Activated T-helper 2 cell treated with anti-CD3 and anti-CD28 coated beads, Interferon-gamma antibody, Interleukin-2, Interleukin-4, amounts not matched to agents 10 μg/mL and 5 μg/mL and 100 μg/mL, durations not matched to agents 14 hours and 24 hours and 36 hours (primary cell): ENCODE results near the gene MUC5AC. TPM values are rescaled to one million over a fixed set of nuclear protein-coding genes. Genes with fewer than 3 reads are reported as not detected.
"Not testable (repeated sequence)": the region's sequence is repeated elsewhere in the genome, so short reads cannot be mapped to it uniquely, and the experiment has no call there.

Source experiments
- DNase-seq: peaks from one replicate; pipeline ENCODE4 v3.0.0; 2021; ENCODE audit warnings: low spot score
- H3K27ac Mint-ChIP-seq: one replicate; pipeline ENCODE4 v1.8.0; 2021; ENCODE audit warnings: mixed read lengths
- H3K27me3 Mint-ChIP-seq: one replicate; pipeline ENCODE4 v1.8.0; 2021; ENCODE audit warnings: low read depth, mixed read lengths
- H3K36me3 Mint-ChIP-seq: one replicate; pipeline ENCODE4 v1.8.0; 2021; ENCODE audit warnings: low read depth, mixed read lengths
- H3K4me1 Mint-ChIP-seq: one replicate; pipeline ENCODE4 v1.8.0; 2021; ENCODE audit warnings: low read depth, mixed read lengths
- H3K4me3 Mint-ChIP-seq: one replicate; pipeline ENCODE4 v1.8.0; 2021; ENCODE audit warnings: low read depth, mild to moderate bottlenecking, moderate library complexity, mixed read lengths
- H3K9me3 Mint-ChIP-seq: one replicate; pipeline ENCODE4 v1.8.0; 2021; ENCODE audit warnings: mixed read lengths
- intact Hi-C: fragments of 100-400 bp; cut with micrococcal nuclease; formaldehyde crosslinking; loops from one replicate; pipeline ENCODE4 v1.15.1; 2023
- total RNA-seq: library from RNA; stranded (reverse); gene quantifications from 2 replicates; pipeline ENCODE4 v1.2.3, GENCODE V29; 2022

Gene MUC5AC
- total RNA-seq, 1 donor from 2014 or later: not detected

DNA sequence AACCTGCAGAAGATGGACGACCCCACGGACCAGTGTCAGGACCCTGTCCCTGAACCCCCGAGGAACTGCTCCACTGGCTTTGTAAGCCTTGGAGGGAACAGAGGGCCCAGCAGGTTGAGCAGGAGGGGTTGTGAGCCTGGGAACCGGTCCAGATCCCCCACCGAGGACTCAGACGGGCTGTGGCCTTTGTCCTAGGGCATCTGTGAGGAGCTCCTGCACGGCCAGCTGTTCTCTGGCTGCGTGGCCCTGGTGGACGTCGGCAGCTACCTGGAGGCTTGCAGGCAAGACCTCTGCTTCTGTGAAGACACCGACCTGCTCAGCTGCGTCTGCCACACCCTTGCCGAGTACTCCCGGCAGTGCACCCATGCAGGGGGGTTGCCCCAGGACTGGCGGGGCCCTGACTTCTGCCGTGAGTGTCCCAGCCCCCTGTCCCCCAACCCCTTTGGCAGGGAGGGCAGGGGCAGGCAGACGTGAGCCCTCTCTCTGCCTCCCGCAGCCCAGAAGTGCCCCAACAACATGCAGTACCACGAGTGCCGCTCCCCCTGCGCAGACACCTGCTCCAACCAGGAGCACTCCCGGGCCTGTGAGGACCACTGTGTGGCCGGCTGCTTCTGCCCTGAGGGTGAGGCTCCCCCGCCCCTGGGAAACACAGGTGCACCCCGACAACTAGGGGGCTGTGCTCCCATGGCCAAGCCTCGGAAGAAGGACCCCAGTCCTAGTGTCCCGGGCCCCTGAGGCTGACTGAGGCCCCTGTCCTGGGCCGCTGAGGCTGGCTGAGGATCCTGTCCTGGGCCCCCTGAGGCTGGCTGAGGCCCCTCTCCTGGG is 6.4 kb downstream of the MUC5AC start:
- Mint-ChIP-seq H3K27me3 (no peaks in the 10 kb centered on the region), H3K4me1 (no peaks in the 10 kb centered on the region), H3K9me3 (no peaks in the 10 kb centered on the region), H3K36me3 (no peaks in the 10 kb centered on the region), H3K4me3 (no peak overlapping the region), H3K27ac (no peak overlapping the region)
- DNase-seq: no peak
- intact Hi-C loops: no loop called here

DNA sequence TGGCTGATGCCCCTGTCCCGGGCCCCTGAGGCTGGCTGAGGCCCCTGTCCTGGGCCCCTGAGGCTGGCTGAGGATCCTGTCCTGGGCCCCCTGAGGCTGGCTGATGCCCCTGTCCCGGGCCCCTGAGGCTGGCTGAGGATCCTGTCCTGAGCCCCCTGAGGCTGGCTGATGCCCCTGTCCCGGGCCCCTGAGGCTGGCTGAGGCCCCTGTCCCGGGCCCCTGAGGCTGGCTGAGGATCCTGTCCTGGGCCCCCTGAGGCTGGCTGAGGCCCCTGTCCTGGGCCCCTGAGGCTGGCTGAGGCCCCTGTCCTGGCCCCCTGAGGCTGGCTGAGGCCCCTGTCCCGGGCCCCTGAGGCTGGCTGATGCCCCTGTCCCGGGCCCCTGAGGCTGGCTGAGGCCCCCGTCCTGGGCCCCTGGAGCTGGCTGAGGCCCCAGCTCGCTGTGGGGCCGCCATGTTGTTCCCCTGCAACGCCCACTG is 7.1 kb downstream of the MUC5AC start:
- H3K4me3 Mint-ChIP-seq, H3K9me3 Mint-ChIP-seq, H3K4me1 Mint-ChIP-seq, H3K27me3 Mint-ChIP-seq, H3K36me3 Mint-ChIP-seq, H3K27ac Mint-ChIP-seq, intact Hi-C loops, DNase-seq: not testable (repeated sequence)

GRCh38 chr11:1165256-1166041 is 7.7 kb downstream of the MUC5AC start:
- Mint-ChIP-seq H3K36me3 (no peaks in the 10 kb centered on the region), H3K27me3 (no peaks in the 10 kb centered on the region), H3K4me1 (no peaks in the 10 kb centered on the region), H3K9me3 (peaks cover 11% of the 10 kb centered on the region), H3K27ac (no peak overlapping the region), H3K4me3 (no peak overlapping the region)
- intact Hi-C loops: no loop called here
- DNase-seq: no peak

- H3K36me3 Mint-ChIP-seq: peaks cover 7% of the 10 kb centered on the region
- H3K9me3 Mint-ChIP-seq: peaks cover 27% of the 10 kb centered on the region
- no peak overlapping the region for H3K27ac Mint-ChIP-seq
- no peak overlapping the region for H3K4me3 Mint-ChIP-seq
- intact Hi-C loops: no loop called here
- DNase-seq: no peak
- H3K27me3 Mint-ChIP-seq: no peaks in the 10 kb centered on the region
- H3K4me1 Mint-ChIP-seq: no peaks in the 10 kb centered on the region
Observed at GRCh38 chr11:1167256-1167655, 9.5 kb downstream of the MUC5AC start.

- no peak overlapping the region for H3K27ac Mint-ChIP-seq
- no peak for DNase-seq
- H3K4me3 Mint-ChIP-seq: no peak overlapping the region
- H3K36me3 Mint-ChIP-seq: peaks cover 7% of the 10 kb centered on the region
- H3K9me3 Mint-ChIP-seq: peaks cover 27% of the 10 kb centered on the region
- intact Hi-C loops: no loop called here
- no peaks in the 10 kb centered on the region for H3K27me3 Mint-ChIP-seq
- no peaks in the 10 kb centered on the region for H3K4me1 Mint-ChIP-seq
Observed at GRCh38 chr11:1167751-1168231, 10.0 kb downstream of the MUC5AC start.

DNA sequence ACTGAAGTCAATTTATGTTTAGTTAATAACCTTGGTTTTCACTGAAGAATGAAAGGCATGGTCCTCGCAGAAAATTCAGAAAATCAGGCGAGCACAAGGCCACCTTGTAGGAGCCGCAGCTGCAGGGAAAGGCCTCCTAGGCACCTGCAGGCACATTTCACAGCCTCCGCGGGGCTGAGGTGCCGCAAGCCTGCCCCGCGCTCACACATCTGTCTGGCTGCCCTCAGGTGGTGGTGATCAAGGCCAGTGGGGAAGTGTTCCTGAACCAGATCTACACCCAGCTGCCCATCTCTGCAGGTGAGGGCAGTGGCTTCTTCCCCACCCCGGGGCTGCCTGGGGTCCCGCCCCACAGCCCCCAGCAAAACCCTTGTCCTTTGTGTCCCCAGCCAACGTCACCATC is 10.5 kb downstream of the MUC5AC start:
- no peak overlapping the region for H3K4me3 Mint-ChIP-seq
- DNase-seq: no peak
- H3K36me3 Mint-ChIP-seq: peaks cover 7% of the 10 kb centered on the region
- intact Hi-C loops: no loop called here
- H3K4me1 Mint-ChIP-seq: no peaks in the 10 kb centered on the region
- peaks cover 27% of the 10 kb centered on the region for H3K9me3 Mint-ChIP-seq
- H3K27me3 Mint-ChIP-seq: no peaks in the 10 kb centered on the region
- no peak overlapping the region for H3K27ac Mint-ChIP-seq

GRCh38 chr11:1168721-1169161 is 11.0 kb downstream of the MUC5AC start:
- no peaks in the 10 kb centered on the region for H3K27me3 Mint-ChIP-seq
- intact Hi-C loops: no loop called here
- peaks cover 7% of the 10 kb centered on the region for H3K36me3 Mint-ChIP-seq

GRCh38 chr11:1171223-1171984 is 13.7 kb downstream of the MUC5AC start:
- Mint-ChIP-seq H3K36me3 (peaks cover 7% of the 10 kb centered on the region), H3K27me3 (no peaks in the 10 kb centered on the region), H3K4me3 (no peak overlapping the region), H3K27ac (no peak overlapping the region), H3K9me3 (peaks cover 36% of the 10 kb centered on the region), H3K4me1 (no peaks in the 10 kb centered on the region)
- intact Hi-C loops: no loop called here
- no peak for DNase-seq

More at GRCh38 chr11:1168721-1169161, 11.0 kb downstream of the MUC5AC start:
- Mint-ChIP-seq H3K4me3 (no peak overlapping the region), H3K27ac (no peak overlapping the region), H3K9me3 (peaks cover 27% of the 10 kb centered on the region), H3K4me1 (no peaks in the 10 kb centered on the region)
- DNase-seq: no peak

DNA sequence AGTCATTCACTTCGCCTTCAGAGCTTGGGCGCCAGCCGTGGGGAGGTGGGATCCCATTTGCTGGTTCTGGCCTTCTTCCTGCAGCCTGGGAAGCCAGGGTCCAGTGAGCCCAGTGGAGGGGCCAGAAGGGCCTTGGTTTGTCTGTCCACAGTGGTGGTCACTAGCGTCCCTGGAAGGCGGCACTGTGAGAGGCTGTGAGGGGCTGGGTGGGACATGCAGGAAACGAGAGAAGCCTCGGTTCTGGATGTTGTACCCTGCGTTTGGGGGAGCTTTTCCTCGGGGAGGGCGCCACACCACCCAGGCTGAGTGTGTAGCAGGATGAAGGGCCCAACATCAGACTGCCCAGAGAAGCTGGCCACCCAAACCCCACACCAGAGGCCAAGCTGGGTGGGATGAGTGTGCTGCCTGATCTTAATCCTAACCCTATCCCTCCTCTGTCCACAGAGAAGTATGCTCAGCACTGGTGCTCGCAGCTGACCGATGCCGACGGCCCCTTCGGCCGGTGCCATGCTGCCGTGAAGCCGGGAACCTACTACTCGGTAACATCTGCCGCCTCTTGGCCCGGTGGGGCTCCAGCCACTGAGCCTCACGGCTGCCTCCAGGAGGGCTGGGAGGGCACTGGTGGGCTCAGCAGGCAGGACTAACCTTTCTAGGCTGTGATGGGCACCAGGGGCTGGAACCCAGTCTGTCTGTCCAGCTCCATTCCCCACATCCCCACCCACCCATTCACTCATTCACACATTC is 14.4 kb downstream of the MUC5AC start:
- no peak overlapping the region for H3K4me3 Mint-ChIP-seq
- H3K9me3 Mint-ChIP-seq: peaks cover 36% of the 10 kb centered on the region
- H3K27me3 Mint-ChIP-seq: no peaks in the 10 kb centered on the region
- no peak overlapping the region for H3K27ac Mint-ChIP-seq
- peaks cover 7% of the 10 kb centered on the region for H3K36me3 Mint-ChIP-seq
- H3K4me1 Mint-ChIP-seq: no peaks in the 10 kb centered on the region
- DNase-seq: no peak
- intact Hi-C loops: no loop called here

DNA sequence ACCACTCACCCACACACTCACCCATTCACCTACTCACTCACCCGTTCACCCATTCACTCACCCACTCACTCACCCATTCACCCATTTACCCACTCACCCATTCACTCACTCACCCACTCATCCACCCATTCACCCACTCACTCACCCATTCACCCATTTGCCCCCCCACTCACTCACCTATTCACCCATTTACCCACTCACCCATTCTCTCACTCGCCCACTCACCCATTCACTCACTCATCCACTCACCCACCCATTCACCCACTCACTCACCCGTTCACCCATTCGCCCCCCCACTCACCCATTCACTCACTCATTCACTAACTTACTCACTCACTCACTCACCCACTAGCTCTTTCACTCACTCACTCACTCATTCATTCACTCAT is 15.0 kb downstream of the MUC5AC start:
- Mint-ChIP-seq H3K27me3 (no peaks in the 10 kb centered on the region), H3K9me3 (peaks cover 36% of the 10 kb centered on the region), H3K4me3 (no peak overlapping the region), H3K36me3 (peaks cover 7% of the 10 kb centered on the region), H3K27ac (no peak overlapping the region), H3K4me1 (no peaks in the 10 kb centered on the region)
- DNase-seq: no peak
- intact Hi-C loops: no loop called here

DNA sequence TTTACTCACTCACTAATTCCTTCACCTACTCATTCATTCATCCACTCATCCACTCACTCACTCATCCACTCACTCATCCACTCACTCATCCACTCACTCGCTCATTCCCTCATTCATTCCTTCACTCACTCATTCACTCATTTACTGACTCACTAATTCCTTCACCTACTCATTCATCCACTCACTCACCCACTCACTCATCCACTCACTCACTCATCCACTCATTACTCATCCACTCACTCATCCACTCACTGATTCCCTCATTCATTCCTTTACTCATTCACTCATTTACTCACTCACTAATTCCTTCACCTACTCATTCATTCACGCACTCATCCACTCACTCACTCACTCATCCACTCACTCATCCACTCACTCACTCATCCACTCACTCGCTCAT is 15.6 kb downstream of the MUC5AC start:
- H3K4me3 Mint-ChIP-seq, H3K27me3 Mint-ChIP-seq, H3K4me1 Mint-ChIP-seq, DNase-seq, H3K27ac Mint-ChIP-seq, intact Hi-C loops, H3K36me3 Mint-ChIP-seq: not testable (repeated sequence)
- peaks cover 36% of the 10 kb centered on the region for H3K9me3 Mint-ChIP-seq
